ENCODE results near the gene ERC1.

ERC1 gene

GRCh38 chr12:989051-989450 lies 2.0 kb upstream of the ERC1 start:
- TF ChIP-seq, protein P1, sequence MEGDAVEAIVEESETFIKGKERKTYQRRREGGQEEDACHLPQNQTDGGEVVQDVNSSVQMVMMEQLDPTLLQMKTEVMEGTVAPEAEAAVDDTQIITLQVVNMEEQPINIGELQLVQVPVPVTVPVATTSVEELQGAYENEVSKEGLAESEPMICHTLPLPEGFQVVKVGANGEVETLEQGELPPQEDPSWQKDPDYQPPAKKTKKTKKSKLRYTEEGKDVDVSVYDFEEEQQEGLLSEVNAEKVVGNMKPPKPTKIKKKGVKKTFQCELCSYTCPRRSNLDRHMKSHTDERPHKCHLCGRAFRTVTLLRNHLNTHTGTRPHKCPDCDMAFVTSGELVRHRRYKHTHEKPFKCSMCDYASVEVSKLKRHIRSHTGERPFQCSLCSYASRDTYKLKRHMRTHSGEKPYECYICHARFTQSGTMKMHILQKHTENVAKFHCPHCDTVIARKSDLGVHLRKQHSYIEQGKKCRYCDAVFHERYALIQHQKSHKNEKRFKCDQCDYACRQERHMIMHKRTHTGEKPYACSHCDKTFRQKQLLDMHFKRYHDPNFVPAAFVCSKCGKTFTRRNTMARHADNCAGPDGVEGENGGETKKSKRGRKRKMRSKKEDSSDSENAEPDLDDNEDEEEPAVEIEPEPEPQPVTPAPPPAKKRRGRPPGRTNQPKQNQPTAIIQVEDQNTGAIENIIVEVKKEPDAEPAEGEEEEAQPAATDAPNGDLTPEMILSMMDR (IDR thresholded peaks at IDR 0.05; ENCODE audit: low read depth, low read length, missing control alignments) = no peak
- H3K4me3 ChIP-seq (ENCODE audit: low read depth, low read length) = no peak overlapping the region
- no peak for DNase-seq (ENCODE audit: low read depth)
- in situ Hi-C loops (cut with HindIII; ENCODE audit: low sequenced_read_pairs) = no loop called here

DNA sequence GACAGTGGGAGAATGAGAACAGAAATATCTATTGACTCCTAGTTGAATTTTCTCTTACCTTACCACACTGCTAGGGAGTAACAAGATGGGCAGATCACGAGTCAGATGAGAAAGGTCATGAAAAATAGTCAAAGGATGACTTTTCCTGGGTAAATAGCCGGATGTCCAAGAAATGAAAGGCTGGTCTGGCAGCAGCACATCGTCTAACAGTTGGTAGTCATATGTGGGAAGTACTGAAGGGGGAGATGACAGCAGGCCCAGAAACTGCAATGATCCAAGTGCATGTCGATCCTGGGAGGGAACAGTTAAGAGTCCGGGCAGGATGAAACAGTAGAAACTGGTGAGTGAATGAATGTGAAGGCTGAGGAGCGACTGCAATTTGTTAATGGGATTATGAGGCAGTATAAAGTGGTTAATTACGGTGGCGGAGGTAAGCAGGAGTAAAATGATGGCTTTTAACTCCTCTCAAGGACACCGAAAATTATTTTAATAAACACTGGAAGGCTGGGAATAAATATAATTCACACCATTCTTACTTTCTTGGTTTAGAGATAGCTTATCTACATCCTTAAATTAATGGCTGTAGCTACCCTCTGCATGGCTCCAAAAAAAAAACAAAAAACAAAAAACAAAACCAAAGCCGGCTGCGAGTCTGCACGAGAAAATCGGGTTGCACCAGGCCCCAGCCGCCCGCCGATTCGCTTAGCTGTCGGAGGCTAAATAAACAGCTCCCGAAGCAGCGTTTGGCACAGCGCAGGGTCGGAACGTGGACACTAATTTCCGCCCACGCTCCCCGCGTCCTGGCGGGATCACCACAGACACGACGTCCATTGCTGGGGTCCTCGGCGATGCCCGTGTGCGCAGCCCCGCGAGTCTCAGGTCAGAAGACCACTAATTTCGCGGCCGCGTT lies 1.0 kb upstream of the ERC1 start:
- DNase-seq (ENCODE audit: low read depth) = peak; percentile 22
- TF ChIP-seq, protein P1 (IDR thresholded peaks at IDR 0.05; ENCODE audit: low read depth, low read length, missing control alignments) = peak; percentile 18
- peak overlapping the region; percentile 74 for H3K4me3 ChIP-seq (ENCODE audit: low read depth, low read length)
- in situ Hi-C loops (cut with HindIII; ENCODE audit: low sequenced_read_pairs) = no loop called here

GRCh38 chr12:991350-992333 lies 619 bp downstream of the ERC1 start:
- DNase-seq (ENCODE audit: low read depth) = no peak

DNA sequence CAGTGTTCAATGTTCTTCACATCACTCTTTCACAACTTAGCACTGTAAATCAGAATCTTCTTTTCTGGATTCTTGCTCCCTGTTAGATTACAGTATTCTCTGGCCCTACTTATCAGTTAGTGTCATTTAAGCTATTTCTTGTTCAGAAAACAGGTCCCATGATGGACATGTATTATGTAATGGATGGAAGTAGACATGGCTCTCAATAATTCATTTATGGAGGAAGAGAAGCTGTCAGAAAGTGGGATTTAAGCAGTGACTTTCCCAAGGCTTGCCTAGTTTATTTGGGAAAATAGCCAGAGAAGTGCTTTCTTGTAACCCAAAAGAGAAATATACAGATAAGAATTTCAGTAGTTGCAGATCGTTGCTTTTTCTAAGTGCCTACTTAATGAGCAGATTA lies 1.6 kb downstream of the ERC1 start:
- no peak overlapping the region for H3K4me3 ChIP-seq (ENCODE audit: low read depth, low read length)
- DNase-seq (ENCODE audit: low read depth) = no peak
- in situ Hi-C loops (cut with HindIII; ENCODE audit: low sequenced_read_pairs) = no loop called here
- TF ChIP-seq, protein P1 (IDR thresholded peaks at IDR 0.05; ENCODE audit: low read depth, low read length, missing control alignments) = no peak

More at GRCh38 chr12:991350-992333, 619 bp downstream of the ERC1 start:
- H3K4me3 ChIP-seq (ENCODE audit: low read depth, low read length) = peak overlapping the region; percentile 74
- in situ Hi-C loops (cut with HindIII; ENCODE audit: low sequenced_read_pairs) = no loop called here
- TF ChIP-seq, protein P1 (IDR thresholded peaks at IDR 0.05; ENCODE audit: low read depth, low read length, missing control alignments) = no peak

GRCh38 chr12:996881-997280 lies 5.9 kb downstream of the ERC1 start:
- DNase-seq (ENCODE audit: low read depth) = no peak
- H3K4me3 ChIP-seq (ENCODE audit: low read depth, low read length) = no peak overlapping the region
- in situ Hi-C loops (cut with HindIII; ENCODE audit: low sequenced_read_pairs) = no loop called here
- TF ChIP-seq, protein P1 (IDR thresholded peaks at IDR 0.05; ENCODE audit: low read depth, low read length, missing control alignments) = no peak

DNA sequence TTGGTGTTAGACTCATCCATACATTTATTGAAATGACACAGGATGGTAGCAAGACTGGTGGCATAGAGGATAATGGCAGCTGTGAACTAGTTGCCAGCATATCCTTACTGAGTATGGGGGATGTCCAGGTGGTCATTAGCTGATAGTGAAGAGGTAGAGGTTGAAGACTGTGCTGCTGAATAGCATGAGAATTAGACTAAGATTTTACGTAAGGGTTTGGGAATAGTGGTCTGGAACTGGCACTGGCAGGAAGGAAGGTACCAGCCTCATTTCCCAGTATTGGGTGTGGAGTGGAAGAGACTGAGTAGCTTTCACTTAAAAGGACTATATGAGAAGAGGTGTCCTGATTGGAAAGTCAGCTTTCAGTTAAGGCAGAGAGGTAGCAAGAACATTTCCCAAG lies 6.5 kb downstream of the ERC1 start:
- in situ Hi-C loops (cut with HindIII; ENCODE audit: low sequenced_read_pairs) = no loop called here
- TF ChIP-seq, protein P1 (IDR thresholded peaks at IDR 0.05; ENCODE audit: low read depth, low read length, missing control alignments) = no peak
- no peak for DNase-seq (ENCODE audit: low read depth)
- no peak overlapping the region for H3K4me3 ChIP-seq (ENCODE audit: low read depth, low read length)

Measured in astrocyte of the cerebellum (primary cell).